Amygdala (tissue), 56 donors: ENCODE measurements around the gene DAP3.
A peak's percentile ranks its signal among the peaks of the same experiment; 100 is the strongest.
"Not testable (repeated sequence)": the region's sequence is repeated elsewhere in the genome, so short reads cannot be mapped to it uniquely, and the experiment has no call there.

Experiments
- DNase-seq, 56 donors: peaks; one replicate each; lab custom pipeline; 2025; lab: John Stamatoyannopoulos, UW

DAP3 gene

DNA sequence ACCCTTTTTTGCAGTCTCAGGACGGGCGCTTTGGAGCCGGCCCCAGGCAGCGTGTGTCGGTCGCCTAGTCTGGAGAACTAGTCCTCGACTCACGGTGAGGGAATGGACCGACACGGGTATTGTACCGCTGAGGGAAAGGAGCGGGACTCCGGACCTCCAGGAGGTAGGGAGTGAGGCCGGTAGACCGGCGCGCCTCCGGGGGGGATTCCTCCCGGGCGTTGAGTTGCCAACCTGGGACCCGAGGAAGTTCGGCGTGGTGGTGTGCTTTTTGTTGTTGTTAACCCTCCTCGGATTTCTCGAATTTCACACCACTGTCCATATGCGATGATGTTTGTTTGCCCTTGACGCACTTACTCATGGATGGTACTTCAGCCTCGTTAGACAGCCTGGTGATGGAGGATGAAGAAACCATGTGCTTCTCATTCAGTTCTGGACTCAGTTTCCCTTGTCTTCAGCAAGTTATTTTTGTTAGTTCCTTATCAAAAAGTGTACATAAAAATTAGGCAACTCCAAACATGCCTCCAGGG is at the start of gene DAP3:
DAP3 (plus strand) TSS at position 11 of the 527 bp plus-strand sequence. CDS start 20,689 bp downstream, outside the sequence.
- DNase-seq: peak in 2 of 56 donors; percentile 46 to 75

GRCh38 chr1:155640367-155640766 is 48.5 kb upstream of the DAP3 start:
- DNase-seq: no peak

DNA sequence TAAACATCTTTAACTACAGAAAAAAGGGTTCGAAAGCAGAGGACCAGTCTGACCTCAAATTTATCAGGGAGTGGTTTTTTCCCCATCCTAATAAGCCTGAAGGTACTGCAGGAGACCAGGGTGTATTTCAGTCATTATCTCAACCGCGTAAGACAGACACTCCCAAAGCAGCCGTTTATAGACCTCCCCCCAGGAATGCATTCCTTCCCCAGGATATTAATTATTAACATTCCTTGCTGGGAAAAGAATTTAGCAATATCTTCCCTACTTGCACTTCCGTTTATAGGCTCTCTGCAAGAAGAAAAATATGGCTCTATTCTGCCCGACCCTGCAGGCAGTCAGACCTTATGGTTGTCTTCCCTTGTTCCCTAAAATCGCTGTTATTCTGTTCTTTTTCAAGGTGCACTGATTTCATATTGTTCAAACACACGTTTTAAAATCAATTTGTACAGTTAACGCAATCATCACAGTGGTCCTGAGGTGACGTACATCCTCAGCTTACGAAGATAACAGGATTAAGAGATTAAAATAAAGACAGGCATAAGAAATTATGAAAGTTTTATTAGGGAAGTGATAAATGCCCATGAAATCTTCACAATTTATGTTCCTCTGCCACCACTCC is 46.2 kb upstream of the DAP3 start:
- not testable (repeated sequence) for DNase-seq

- DNase-seq: no peak
Measured at GRCh38 chr1:155643230-155643629, 45.7 kb upstream of the DAP3 start.

- DNase-seq: peak in 1 of 56 donors; percentile 4
Measured at GRCh38 chr1:155645034-155645598, 43.8 kb upstream of the DAP3 start.

DNA sequence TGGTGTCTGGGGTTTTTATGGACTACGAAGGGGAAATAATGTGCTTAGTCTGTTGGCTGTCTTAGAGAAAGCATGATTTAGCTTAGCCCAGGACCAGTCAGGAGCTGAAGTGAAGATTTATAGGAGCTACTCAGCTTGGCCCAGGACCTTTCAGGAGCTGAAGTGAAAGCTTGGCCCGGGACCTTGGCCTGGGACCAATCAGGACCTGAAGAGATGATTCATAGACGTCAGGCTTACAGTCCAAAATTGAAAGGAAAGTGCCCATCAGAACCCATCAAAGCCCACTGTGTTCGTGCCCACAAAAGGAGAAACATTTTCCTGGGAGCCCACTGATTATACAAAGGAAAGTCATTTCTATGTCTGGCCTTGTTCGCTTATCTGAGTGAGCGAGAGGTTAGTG is 43.2 kb upstream of the DAP3 start:
- peak in 1 of 56 donors; percentile 9 for DNase-seq

GRCh38 chr1:155646307-155646706 is 42.6 kb upstream of the DAP3 start:
- no peak for DNase-seq

- peak in 11 of 56 donors; percentile 4 to 53 (median 16) for DNase-seq
Measured at GRCh38 chr1:155648207-155649147, 40.4 kb upstream of the DAP3 start.

- DNase-seq: no peak
Measured at GRCh38 chr1:155649676-155650075, 39.2 kb upstream of the DAP3 start.

GRCh38 chr1:155650231-155650757 is 38.6 kb upstream of the DAP3 start:
- DNase-seq: no peak

DNA sequence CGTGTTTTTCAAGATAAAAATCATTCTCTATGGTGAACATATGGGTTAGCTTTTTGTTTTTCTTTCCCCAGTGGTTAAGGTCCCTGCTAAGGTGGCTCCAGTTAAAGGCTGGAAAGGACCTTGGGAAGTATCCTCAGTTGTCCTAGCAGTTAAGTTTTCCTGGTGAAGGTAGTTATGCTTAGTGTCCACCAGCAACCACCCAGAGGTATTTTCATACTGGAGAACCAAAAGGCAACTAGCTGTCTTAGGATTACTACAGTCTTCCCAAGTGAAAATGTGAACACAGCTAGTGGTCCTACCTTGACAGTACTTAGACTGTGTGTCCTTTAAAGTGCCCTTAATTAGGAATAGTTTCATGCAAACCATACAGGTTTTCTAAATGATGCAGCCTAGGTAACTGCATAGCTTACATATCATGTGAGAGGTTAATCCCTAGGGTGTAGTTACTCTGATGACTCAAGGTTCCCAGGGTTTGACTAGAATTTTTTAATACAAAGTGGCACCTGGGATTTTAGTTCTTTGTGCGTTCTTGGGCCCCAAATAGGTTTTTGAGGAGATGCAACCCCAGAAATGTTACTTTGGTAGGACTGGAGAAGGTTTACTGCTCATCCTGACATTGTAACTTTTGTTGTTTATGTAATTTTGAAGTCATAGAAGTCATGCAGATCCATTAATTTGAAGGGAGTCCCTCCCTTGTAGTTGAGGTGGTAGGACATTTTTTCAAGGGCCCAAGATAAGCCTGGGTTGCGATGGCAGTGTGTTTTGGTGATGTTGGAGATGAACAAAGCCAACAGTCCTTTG is 36.8 kb upstream of the DAP3 start:
- no peak for DNase-seq

- DNase-seq: no peak
Measured at GRCh38 chr1:155652951-155653350, 35.9 kb upstream of the DAP3 start.

DNA sequence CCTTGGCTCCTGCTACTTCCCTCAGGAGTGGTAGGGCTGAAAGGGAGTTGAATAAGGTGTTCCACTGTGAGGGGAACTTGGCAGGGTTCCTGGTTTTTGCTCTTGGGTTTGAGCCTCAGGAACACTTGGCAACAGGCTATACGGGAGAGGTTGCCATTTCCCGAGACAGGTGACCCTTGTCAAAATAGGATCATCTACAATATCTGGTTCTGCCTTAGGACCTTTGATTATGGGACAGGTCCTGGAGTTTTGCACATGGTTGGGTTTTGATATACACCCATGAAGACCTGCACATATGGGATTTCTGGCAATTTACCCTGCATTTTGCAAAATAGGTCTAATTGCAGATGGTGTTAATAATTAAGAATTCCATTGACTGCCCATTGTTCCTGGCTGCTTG is 31.4 kb upstream of the DAP3 start:
- peak in 2 of 56 donors; percentile 10 to 20 for DNase-seq

- not testable (repeated sequence) for DNase-seq
Measured at GRCh38 chr1:155661239-155661638, 27.7 kb upstream of the DAP3 start.

DNA sequence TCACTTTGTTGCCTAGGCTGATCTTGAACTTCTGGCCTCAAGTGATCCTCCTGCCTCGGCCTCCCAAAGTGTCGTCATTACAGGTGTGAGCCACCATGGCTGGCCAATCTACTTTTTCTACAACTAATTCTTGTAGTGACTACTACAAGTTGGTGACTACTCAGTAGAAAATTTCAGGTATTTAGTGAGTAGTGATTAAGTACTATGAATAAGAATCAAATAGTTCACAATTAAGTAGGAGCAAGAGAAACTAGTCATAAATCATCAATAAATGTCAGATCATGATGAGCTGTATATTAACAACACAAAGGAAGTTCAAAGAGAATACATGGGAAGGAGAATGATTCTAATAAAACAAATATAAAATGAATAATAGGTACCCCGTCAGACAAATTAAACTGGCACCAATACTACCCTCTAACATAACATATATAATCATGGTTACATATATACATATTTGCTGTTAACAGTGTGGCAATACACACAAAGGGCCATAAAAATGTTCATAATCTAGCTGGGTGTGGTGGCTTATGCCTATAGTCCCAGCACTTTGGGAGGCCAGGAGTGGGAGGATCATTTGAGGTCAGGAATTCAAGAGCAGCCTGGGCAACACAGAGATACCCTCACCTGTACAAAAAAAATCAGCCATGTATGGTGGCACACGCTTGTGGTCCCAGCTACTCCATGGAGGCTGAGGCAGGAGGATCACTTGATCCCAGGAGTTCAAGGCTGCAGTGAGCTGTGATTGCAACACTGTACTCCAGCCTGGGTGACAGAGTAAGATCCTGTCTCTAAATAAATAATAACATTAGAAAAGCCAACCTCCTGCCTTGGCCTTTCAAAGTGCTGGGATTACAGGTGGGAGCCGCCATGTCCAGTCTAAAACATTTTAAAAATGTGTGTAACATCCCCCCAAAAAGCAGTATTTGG is 19.4 kb upstream of the DAP3 start:
- DNase-seq: no peak

DNA sequence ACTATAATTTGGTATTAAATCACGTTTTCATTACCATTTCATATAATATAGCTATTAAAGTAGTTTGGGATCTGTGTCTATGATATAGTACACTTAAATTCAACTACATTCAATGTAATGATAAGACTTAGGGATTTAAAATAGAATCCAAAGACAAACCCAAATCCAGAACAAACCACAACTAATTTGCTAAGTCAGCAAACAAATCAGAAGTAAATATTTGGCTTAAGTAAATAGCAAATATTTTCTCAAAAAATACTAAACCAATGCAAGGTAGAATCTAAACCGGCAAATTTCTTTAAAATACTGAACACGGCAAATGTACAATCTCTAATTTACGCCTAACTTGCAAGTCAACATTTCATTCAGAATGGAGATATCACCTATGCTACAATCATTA is 17.1 kb upstream of the DAP3 start:
- DNase-seq: no peak

GRCh38 chr1:155673003-155673402 is 15.9 kb upstream of the DAP3 start:
- no peak for DNase-seq

DNA sequence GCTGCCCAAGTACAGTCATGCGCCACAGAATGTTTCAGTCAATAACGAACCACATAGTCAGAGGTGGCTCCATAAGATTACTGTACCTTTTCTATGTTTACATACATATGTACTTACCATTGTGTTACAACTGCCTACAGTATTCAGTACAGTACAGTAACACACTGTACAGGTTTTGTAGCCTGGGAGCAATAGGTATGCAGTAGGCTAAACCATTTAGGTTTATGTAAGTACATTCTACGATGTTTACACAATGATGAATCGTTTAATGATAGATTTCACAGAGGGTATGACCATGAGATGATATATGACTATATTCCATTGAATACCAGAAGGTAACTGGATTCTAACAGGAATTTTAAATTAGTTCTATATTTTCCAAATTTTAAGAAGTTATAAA is 10.9 kb upstream of the DAP3 start:
- no peak for DNase-seq

DNA sequence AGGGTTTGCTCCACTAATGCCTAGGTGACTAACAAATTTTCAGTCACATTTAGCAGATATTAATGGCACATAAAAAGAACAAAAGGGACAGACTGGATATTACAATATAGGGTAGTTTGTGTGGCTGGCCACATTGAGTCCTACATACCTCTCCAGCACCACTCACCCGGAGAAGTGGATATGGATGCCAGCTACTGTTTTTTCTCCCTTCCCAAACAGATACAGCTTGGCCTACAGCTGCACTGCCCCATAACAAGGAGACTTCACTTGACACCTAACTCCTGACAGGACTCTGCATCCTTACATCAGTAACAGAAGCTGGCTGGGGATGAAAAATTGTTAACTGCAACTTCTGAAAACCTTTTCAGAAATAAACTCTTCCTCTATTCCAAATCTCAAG is 9.9 kb upstream of the DAP3 start:
- not testable (repeated sequence) for DNase-seq
